Measurements from ENCODE around the gene SULT1C2. TPM values are rescaled to one million over a fixed set of nuclear protein-coding genes. Genes with fewer than 3 reads are reported as not detected.

Gene SULT1C2
- total RNA-seq, 6 experiments from 2014 or later, result not detected

GRCh38 chr2:108253106-108253505 is 35.6 kb upstream of the SULT1C2 start:
- Mint-ChIP-seq H3K27ac (no peak overlapping the region), H3K27me3 (ENCODE audit: insufficient read depth) (peaks cover 4% of the 10 kb centered on the region; the same call in 1 of the 2 replicates), H3K4me1 (ENCODE audit: low read depth) (peaks cover 8% of the 10 kb centered on the region), H3K36me3 (ENCODE audit: low read depth) (no peaks in the 10 kb centered on the region), H3K9me3 (no peaks in the 10 kb centered on the region), H3K4me3 (no peak overlapping the region)
- DNase-seq, result no peak
- TF ChIP-seq CTCF (IDR thresholded peaks at IDR 0.05), result no peak

GRCh38 chr2:108257757-108258331 is 30.9 kb upstream of the SULT1C2 start:
- DNase-seq, result peak; percentile 35
- H3K36me3 Mint-ChIP-seq (ENCODE audit: low read depth), result no peaks in the 10 kb centered on the region

GRCh38 chr2:108260773-108261172 is 27.9 kb upstream of the SULT1C2 start:
- Mint-ChIP-seq H3K9me3 (no peaks in the 10 kb centered on the region), H3K4me3 (no peak overlapping the region), H3K36me3 (ENCODE audit: low read depth) (peaks cover 4% of the 10 kb centered on the region; the same call in 1 of the 2 replicates), H3K27me3 (ENCODE audit: insufficient read depth) (no peaks in the 10 kb centered on the region), H3K4me1 (ENCODE audit: low read depth) (peaks cover 26% of the 10 kb centered on the region), H3K27ac (no peak overlapping the region)
- TF ChIP-seq CTCF (IDR thresholded peaks at IDR 0.05), result no peak
- DNase-seq, result no peak

More at GRCh38 chr2:108257757-108258331, 30.9 kb upstream of the SULT1C2 start:
- H3K9me3 Mint-ChIP-seq, result no peaks in the 10 kb centered on the region
- no peak overlapping the region for H3K4me3 Mint-ChIP-seq
- H3K27ac Mint-ChIP-seq, result no peak overlapping the region
- H3K4me1 Mint-ChIP-seq (ENCODE audit: low read depth), result peaks cover 20% of the 10 kb centered on the region
- TF ChIP-seq CTCF (IDR thresholded peaks at IDR 0.05), result no peak
- H3K27me3 Mint-ChIP-seq (ENCODE audit: insufficient read depth), result peaks cover 2% of the 10 kb centered on the region; the same call in 1 of the 2 replicates

- DNase-seq, result no peak
- Mint-ChIP-seq H3K9me3 (no peaks in the 10 kb centered on the region), H3K27me3 (ENCODE audit: insufficient read depth) (no peaks in the 10 kb centered on the region), H3K36me3 (ENCODE audit: low read depth) (peaks cover 4% of the 10 kb centered on the region; the same call in 1 of the 2 replicates), H3K4me1 (ENCODE audit: low read depth) (peaks cover 36% of the 10 kb centered on the region), H3K4me3 (no peak overlapping the region), H3K27ac (no peak overlapping the region)
- TF ChIP-seq CTCF (IDR thresholded peaks at IDR 0.05), result no peak
These were observed 26.7 kb upstream of the SULT1C2 start for GRCh38 chr2:108262036-108262435.

GRCh38 chr2:108263401-108263800 is 25.3 kb upstream of the SULT1C2 start:
- Mint-ChIP-seq H3K4me3 (no peak overlapping the region), H3K36me3 (ENCODE audit: low read depth) (peaks cover 4% of the 10 kb centered on the region; the same call in 1 of the 2 replicates), H3K9me3 (no peaks in the 10 kb centered on the region), H3K27me3 (ENCODE audit: insufficient read depth) (no peaks in the 10 kb centered on the region), H3K4me1 (ENCODE audit: low read depth) (peaks cover 38% of the 10 kb centered on the region), H3K27ac (no peak overlapping the region)
- no peak for DNase-seq
- TF ChIP-seq CTCF (IDR thresholded peaks at IDR 0.05), result no peak
